Fibroblast of lung (primary cell): ENCODE data around the gene SLTM. TPM values are rescaled to one million over a fixed set of nuclear protein-coding genes. Genes with fewer than 3 reads are reported as not detected.
A peak's percentile ranks its signal among the peaks of the same experiment; 100 is the strongest.
"Not testable (repeated sequence)": the region's sequence is repeated elsewhere in the genome, so short reads cannot be mapped to it uniquely, and the experiment has no call there.

Experiments
- DNase-seq, 2 donors: peaks; one replicate each; pipeline versions ENCODE4 v3.0.0 to v3.0.0-alpha.2; 2010; ENCODE audit warnings: low read depth in 2 of 2
- H2AFZ ChIP-seq: 2 replicates; pipeline ENCODE4 v1.5.1; 2012; ENCODE audit warnings: low read length, control low read depth, inconsistent platforms
- H3K27ac ChIP-seq: 2 replicates; pipeline ENCODE4 v1.5.1; 2011; ENCODE audit warnings: low read length, control low read depth; ENCODE audit not compliant: insufficient read depth
- H3K27me3 ChIP-seq: 2 replicates; pipeline ENCODE4 v1.5.1; 2011; ENCODE audit warnings: mild to moderate bottlenecking, low read length; ENCODE audit not compliant: control insufficient read depth, insufficient read depth
- H3K36me3 ChIP-seq: 2 replicates; pipeline ENCODE4 v1.5.1; 2011; ENCODE audit warnings: low read length; ENCODE audit not compliant: control insufficient read depth, insufficient read depth
- H3K4me1 ChIP-seq: 2 replicates; pipeline ENCODE4 v1.5.1; 2011; ENCODE audit warnings: low read length; ENCODE audit not compliant: control insufficient read depth, insufficient read depth; ENCODE audit errors: extremely low read depth
- H3K4me2 ChIP-seq: 2 replicates; pipeline ENCODE4 v1.5.1; 2011; ENCODE audit warnings: low read length, control low read depth; ENCODE audit not compliant: insufficient read depth; ENCODE audit errors: extremely low read depth
- H3K4me3 ChIP-seq, 4 experiments: fragments of 200-600 bp in 1 of 4; sonication (generic) in 1 of 4; replicated peaks in 1 of 4; 2 replicates each; pipeline ENCODE4 v1.5.1; 2011 to 2016; ENCODE audit warnings: low read length in 4 of 4, low read depth in 3 of 4, mild to moderate bottlenecking in 3 of 4, control low read depth in 2 of 4, inconsistent platforms in 1 of 4, mixed read lengths in 1 of 4; ENCODE audit not compliant: insufficient read depth in 1 of 4; ENCODE audit errors: control extremely low read depth in 1 of 4
- H3K79me2 ChIP-seq: 2 replicates; pipeline ENCODE4 v1.5.1; 2012; ENCODE audit warnings: mild to moderate bottlenecking, low read length, inconsistent platforms; ENCODE audit not compliant: control insufficient read depth, insufficient read depth
- H3K9ac ChIP-seq: 2 replicates; pipeline ENCODE4 v1.5.1; 2011; ENCODE audit warnings: mild to moderate bottlenecking, low read length, control low read depth; ENCODE audit not compliant: insufficient read depth
- H3K9me3 ChIP-seq: 2 replicates; pipeline ENCODE4 v1.5.1; 2012; ENCODE audit warnings: low read depth, low read length; ENCODE audit not compliant: control insufficient read depth, insufficient read depth
- H4K20me1 ChIP-seq: 2 replicates; pipeline ENCODE4 v1.5.1; 2011; ENCODE audit warnings: low read length; ENCODE audit not compliant: control insufficient read depth, insufficient read depth; ENCODE audit errors: extremely low read depth
- EZH2 ChIP-seq: IDR thresholded peaks from 2 replicates; pipeline ENCODE4 v1.5.1; 2012; ENCODE audit warnings: low read length, control low read depth, mild to moderate bottlenecking; ENCODE audit errors: missing control alignments
- polyA plus RNA-seq, 2 donors: library from polyadenylated mRNA; depleted of rRNA in 1 of 2; stranded (reverse) in 1 of 2; unstranded in 1 of 2; fragments of >200 nt; gene quantifications; 2 replicates each; pipeline ENCODE4 v1.2.1, GENCODE V29; 2011 to 2012; ENCODE audit warnings: missing spikeins in 1 of 2
- total RNA-seq: library from RNA; depleted of rRNA; stranded (reverse); fragments of >200 nt; gene quantifications from 2 replicates; pipeline ENCODE4 v1.2.1, GENCODE V29; 2014
- TF ChIP-seq, protein P1 (sequence below), 2 donors: IDR thresholded peaks in 1 of 2; conservative IDR thresholded peaks in 1 of 2; 1 replicate in 1 of 2; 2 replicates in 1 of 2; pipeline ENCODE4 v1.5.1; 2011 to 2012; ENCODE audit warnings: low read length in 2 of 2, control low read depth in 1 of 2, inconsistent platforms in 1 of 2, low read depth in 1 of 2, mild to moderate bottlenecking in 1 of 2

The SLTM gene
- total and polyA plus RNA-seq, 2 donors (not counting 1 experiment from before 2014, with no cell fraction given) = 19.3 to 67.2 TPM

- peak overlapping the region; percentile 91 for H2AFZ ChIP-seq
- peak overlapping the region; percentile 4 for H3K27ac ChIP-seq
- no peaks in the 10 kb centered on the region for H4K20me1 ChIP-seq
- peak overlapping the region in 2 of 4 experiments; percentile 10 to 41 for H3K4me3 ChIP-seq
- H3K4me2 ChIP-seq = peak overlapping the region; percentile 66
- no peaks in the 10 kb centered on the region for H3K79me2 ChIP-seq
- no peaks in the 10 kb centered on the region for H3K4me1 ChIP-seq
- peak overlapping the region; percentile 3 for H3K9ac ChIP-seq
- no peaks in the 10 kb centered on the region for H3K36me3 ChIP-seq
- TF ChIP-seq EZH2 = no peak
- TF ChIP-seq, protein P1, sequence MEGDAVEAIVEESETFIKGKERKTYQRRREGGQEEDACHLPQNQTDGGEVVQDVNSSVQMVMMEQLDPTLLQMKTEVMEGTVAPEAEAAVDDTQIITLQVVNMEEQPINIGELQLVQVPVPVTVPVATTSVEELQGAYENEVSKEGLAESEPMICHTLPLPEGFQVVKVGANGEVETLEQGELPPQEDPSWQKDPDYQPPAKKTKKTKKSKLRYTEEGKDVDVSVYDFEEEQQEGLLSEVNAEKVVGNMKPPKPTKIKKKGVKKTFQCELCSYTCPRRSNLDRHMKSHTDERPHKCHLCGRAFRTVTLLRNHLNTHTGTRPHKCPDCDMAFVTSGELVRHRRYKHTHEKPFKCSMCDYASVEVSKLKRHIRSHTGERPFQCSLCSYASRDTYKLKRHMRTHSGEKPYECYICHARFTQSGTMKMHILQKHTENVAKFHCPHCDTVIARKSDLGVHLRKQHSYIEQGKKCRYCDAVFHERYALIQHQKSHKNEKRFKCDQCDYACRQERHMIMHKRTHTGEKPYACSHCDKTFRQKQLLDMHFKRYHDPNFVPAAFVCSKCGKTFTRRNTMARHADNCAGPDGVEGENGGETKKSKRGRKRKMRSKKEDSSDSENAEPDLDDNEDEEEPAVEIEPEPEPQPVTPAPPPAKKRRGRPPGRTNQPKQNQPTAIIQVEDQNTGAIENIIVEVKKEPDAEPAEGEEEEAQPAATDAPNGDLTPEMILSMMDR (conservative IDR thresholded peaks at IDR 0.05 in 1 of 2, IDR thresholded peaks at IDR 0.05 in 1 of 2; ENCODE audit: low read depth in 1 of 2, low read length in 2 of 2) = no peak
- DNase-seq = peak in 1 of 2 donors; percentile 18
- no peaks in the 10 kb centered on the region for H3K27me3 ChIP-seq
- H3K9me3 ChIP-seq = no peaks in the 10 kb centered on the region
Measured at GRCh38 chr15:58865425-58865880, 68.0 kb downstream of the SLTM start.

DNA sequence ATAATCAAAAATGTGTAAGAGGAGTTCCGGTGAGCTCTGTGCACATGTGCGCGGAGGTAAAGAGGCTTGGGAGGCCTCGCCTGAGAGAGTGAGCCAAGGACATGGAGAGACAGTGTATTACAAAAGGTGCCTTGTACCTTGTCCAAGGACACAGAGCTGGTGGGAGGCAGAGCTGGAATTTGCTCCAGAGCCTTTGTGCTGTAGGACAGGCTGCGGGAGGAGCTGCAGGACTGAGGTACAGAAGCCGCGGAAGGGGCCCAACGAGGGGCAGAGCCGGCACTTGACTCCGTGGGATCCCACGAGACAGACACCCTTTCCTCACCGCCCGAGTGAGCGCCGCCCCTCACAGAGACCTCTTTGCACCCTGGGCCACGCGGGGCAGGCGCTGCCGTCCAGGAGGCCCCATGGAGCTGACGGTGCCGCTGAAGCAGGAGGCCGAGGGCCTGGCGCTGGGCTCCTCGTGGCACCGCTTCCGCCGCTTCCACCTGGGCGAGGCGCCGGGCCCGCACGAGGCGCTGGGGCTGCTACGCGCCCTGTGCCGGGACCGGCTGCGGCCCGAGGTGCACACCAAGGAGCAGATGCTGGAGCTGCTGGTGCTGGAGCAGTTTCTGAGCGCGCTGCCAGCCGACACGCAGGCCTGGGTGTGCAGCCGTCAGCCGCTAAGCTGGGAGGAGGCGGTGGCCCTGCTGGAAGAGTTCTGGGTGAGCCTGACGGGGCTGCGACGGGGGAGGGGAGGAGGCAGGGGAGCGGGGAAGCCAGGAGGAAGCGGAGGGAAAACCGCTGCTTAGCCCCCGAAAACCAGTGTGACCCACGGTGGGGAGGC is 68.7 kb downstream of the SLTM start:
- Histone ChIP-seq H2AFZ (peak overlapping the region; percentile 91), H3K27me3 (no peaks in the 10 kb centered on the region), H3K36me3 (no peaks in the 10 kb centered on the region), H4K20me1 (no peaks in the 10 kb centered on the region), H3K4me1 (no peaks in the 10 kb centered on the region), H3K4me3 (peak overlapping the region in 2 of 4 experiments; percentile 10 to 41), H3K4me2 (peak overlapping the region; percentile 66), H3K79me2 (no peaks in the 10 kb centered on the region), H3K9me3 (no peaks in the 10 kb centered on the region), H3K27ac (peak overlapping the region; percentile 4), H3K9ac (peak overlapping the region; percentile 3)
- DNase-seq = peak; percentile 23 to 32
- TF ChIP-seq EZH2 = no peak
- TF ChIP-seq, protein P1 (conservative IDR thresholded peaks at IDR 0.05 in 1 of 2, IDR thresholded peaks at IDR 0.05 in 1 of 2; ENCODE audit: low read depth in 1 of 2, low read length in 2 of 2) = no peak

DNA sequence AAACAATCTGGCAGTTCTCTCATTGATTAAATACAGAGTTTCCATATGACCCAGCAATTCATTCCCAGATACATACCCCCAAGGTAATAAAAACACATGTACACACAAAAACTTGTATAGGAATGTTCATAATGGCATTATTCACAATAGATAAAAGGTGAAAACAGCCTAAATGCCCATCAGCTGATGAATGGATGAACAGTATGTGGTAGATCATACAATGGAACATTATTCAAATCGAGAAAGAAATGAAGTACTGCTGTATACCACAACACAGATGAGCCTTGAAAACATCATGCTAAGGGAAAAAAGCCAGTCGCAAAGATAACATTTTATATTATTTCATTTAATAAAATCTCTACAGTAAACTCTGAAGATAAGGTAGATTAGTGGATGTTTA is 71.2 kb downstream of the SLTM start:
- Histone ChIP-seq H3K36me3 (no peaks in the 10 kb centered on the region), H3K27ac (no peak overlapping the region), H4K20me1 (no peaks in the 10 kb centered on the region), H3K4me3 (no peak overlapping the region), H3K27me3 (no peaks in the 10 kb centered on the region), H3K9me3 (no peaks in the 10 kb centered on the region), H3K9ac (no peak overlapping the region), H3K79me2 (no peaks in the 10 kb centered on the region), H3K4me2 (no peak overlapping the region), H2AFZ (no peak overlapping the region), H3K4me1 (no peaks in the 10 kb centered on the region)
- DNase-seq = no peak
- TF ChIP-seq, protein P1 (conservative IDR thresholded peaks at IDR 0.05 in 1 of 2, IDR thresholded peaks at IDR 0.05 in 1 of 2; ENCODE audit: low read depth in 1 of 2, low read length in 2 of 2) = no peak
- no peak for TF ChIP-seq EZH2

GRCh38 chr15:58856621-58857020 is 76.9 kb downstream of the SLTM start:
- not testable (repeated sequence) for H2AFZ ChIP-seq, H3K79me2 ChIP-seq, DNase-seq, H3K4me2 ChIP-seq, H3K9me3 ChIP-seq, H4K20me1 ChIP-seq, H3K9ac ChIP-seq, H3K27me3 ChIP-seq, H3K27ac ChIP-seq, H3K4me3 ChIP-seq, H3K36me3 ChIP-seq, H3K4me1 ChIP-seq
